Adrenal gland (tissue), 5 donors: Measurements from ENCODE around the gene PTPN6.

ENCODE experiments used
- CTCF ChIP-seq, 6 experiments: fragments of 450-650 bp in 4 of 6; fragments of 200-600 bp in 2 of 6; sonication (generic) in 1 of 6; IDR thresholded peaks; 1 replicate in 5 of 6; 2 replicates in 1 of 6; pipeline versions ENCODE4 v1.5.1 to v1.8.0; 2016 to 2021; ENCODE audit warnings: antibody characterized with exemption in 6 of 6, mild to moderate bottlenecking in 2 of 6, moderate library complexity in 1 of 6
- POLR2A ChIP-seq, 2 donors: fragments of 450-650 bp; IDR thresholded peaks; one replicate each; pipeline ENCODE4 v1.6.1; 2017; ENCODE audit warnings: antibody characterized with exemption in 2 of 2, mild to moderate bottlenecking in 2 of 2, moderate library complexity in 1 of 2
- donor health status: DM: no; HTN: no; CAD: no.

- TF ChIP-seq CTCF (IDR thresholded peaks at IDR 0.05) (no peak), POLR2A (IDR thresholded peaks at IDR 0.05) (no peak)
Measured at GRCh38 chr12:7004287-7004803, 53.2 kb downstream of the PTPN6 start.
